A673 (cell line): ENCODE results near the gene TEX19.

Source experiments
- EZH2 ChIP-seq: fragments of 200-600 bp; sonication (generic); IDR thresholded peaks from 2 replicates; pipeline ENCODE4 v1.6.1; 2017; ENCODE audit warnings: borderline replicate concordance, low read depth, mild to moderate bottlenecking, mixed read lengths, antibody characterized with exemption, low read length; ENCODE audit not compliant: poor library complexity, severe bottlenecking
- TF ChIP-seq, protein P1 (sequence below): fragments of 300-800, 200-600 bp; sonication (generic); conservative IDR thresholded peaks from 2 replicates; pipeline ENCODE4 v1.5.1; 2017; ENCODE audit warnings: low read depth, mild to moderate bottlenecking, antibody characterized with exemption, low read length, moderate library complexity, mixed read lengths

DNA sequence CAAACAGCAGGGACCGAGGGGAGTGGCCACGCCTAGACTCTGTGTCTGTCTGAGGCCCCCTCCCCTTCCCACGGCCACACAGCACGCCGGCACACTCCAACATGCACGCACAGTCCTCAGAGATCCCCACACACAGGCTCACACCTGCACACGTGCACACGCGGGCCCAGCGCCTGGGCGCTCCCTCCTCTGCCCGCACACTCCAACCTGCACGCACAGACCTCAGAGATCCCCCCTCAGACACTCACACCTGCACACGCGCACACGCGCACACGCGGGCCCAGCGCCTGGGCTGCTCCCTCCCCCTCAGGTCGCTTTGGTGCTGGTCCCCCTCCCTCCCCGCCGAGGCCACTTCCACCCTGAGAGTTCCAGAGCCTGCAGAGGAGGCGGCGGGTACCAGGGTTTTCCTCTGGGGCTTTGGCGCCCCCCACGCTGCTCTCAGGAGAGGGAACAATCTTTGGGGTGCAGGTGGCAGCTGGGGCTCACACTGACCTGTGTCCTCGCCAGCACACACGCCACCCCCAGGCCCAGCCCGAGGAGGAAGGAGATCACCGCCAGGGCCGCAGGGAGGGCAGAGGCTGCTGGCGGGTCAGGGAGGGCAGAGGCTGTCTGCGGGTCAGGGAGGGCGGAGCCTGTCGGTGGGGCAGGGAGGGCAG, 43.2 kb upstream of the TEX19 start:
- TF ChIP-seq, protein P1, sequence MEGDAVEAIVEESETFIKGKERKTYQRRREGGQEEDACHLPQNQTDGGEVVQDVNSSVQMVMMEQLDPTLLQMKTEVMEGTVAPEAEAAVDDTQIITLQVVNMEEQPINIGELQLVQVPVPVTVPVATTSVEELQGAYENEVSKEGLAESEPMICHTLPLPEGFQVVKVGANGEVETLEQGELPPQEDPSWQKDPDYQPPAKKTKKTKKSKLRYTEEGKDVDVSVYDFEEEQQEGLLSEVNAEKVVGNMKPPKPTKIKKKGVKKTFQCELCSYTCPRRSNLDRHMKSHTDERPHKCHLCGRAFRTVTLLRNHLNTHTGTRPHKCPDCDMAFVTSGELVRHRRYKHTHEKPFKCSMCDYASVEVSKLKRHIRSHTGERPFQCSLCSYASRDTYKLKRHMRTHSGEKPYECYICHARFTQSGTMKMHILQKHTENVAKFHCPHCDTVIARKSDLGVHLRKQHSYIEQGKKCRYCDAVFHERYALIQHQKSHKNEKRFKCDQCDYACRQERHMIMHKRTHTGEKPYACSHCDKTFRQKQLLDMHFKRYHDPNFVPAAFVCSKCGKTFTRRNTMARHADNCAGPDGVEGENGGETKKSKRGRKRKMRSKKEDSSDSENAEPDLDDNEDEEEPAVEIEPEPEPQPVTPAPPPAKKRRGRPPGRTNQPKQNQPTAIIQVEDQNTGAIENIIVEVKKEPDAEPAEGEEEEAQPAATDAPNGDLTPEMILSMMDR, result no peak
- TF ChIP-seq EZH2, result no peak
